MM.1S (cell line): Measurements from ENCODE around the gene TM4SF18.
"Not testable (repeated sequence)": the region's sequence is repeated elsewhere in the genome, so short reads cannot be mapped to it uniquely, and the experiment has no call there.

ENCODE experiments used
- DNase-seq: peaks from one replicate; pipeline ENCODE4 v3.0.0-alpha.2; 2015
- H2AFZ ChIP-seq: fragments of 300-600 bp; sonication (generic); 2 replicates; pipeline ENCODE4 v1.6.0; 2016; ENCODE audit warnings: antibody characterized with exemption, low read length
- H3F3A ChIP-seq: fragments of 300-600 bp; sonication (generic); 2 replicates; pipeline ENCODE4 v1.6.1; 2016; ENCODE audit warnings: mild to moderate bottlenecking, antibody characterized with exemption, low read length, moderate library complexity, mixed read lengths; ENCODE audit not compliant: insufficient read depth
- H3K27ac ChIP-seq: fragments of 300-600 bp; sonication (generic); 2 replicates; pipeline ENCODE4 v1.5.1; 2016; ENCODE audit warnings: mild to moderate bottlenecking, low read length
- H3K27me3 ChIP-seq: fragments of 300-600 bp; sonication (generic); replicated peaks from 2 replicates; pipeline ENCODE4 v1.6.0; 2016; ENCODE audit warnings: low read length; ENCODE audit not compliant: insufficient read depth
- H3K36me3 ChIP-seq: fragments of 300-600 bp; sonication (generic); replicated peaks from 2 replicates; pipeline ENCODE4 v1.6.1; 2016; ENCODE audit warnings: mild to moderate bottlenecking, low read length, mixed read lengths; ENCODE audit not compliant: insufficient read depth
- H3K4me1 ChIP-seq: fragments of 300-600 bp; sonication (generic); 2 replicates; pipeline ENCODE4 v1.6.1; 2016; ENCODE audit warnings: low read length, mixed read lengths
- H3K4me2 ChIP-seq: fragments of 300-600 bp; sonication (generic); 2 replicates; pipeline ENCODE4 v1.6.0; 2016; ENCODE audit warnings: low read depth, low read length
- H3K4me3 ChIP-seq: fragments of 300-600 bp; sonication (generic); 2 replicates; pipeline ENCODE4 v1.5.1; 2016; ENCODE audit warnings: low read length, mixed read lengths
- H3K79me2 ChIP-seq: fragments of 300-600 bp; sonication (generic); 2 replicates; pipeline ENCODE4 v1.6.1; 2016; ENCODE audit warnings: mixed run types, low read length, mixed read lengths
- H3K9ac ChIP-seq: fragments of 300-600 bp; sonication (generic); 2 replicates; pipeline ENCODE4 v1.6.1; 2016; ENCODE audit warnings: low read length, mixed read lengths
- H3K9me2 ChIP-seq: fragments of 300-600 bp; sonication (generic); replicated peaks from 2 replicates; pipeline ENCODE4 v1.6.1; 2016; ENCODE audit warnings: mild to moderate bottlenecking, low read length, mixed read lengths; ENCODE audit not compliant: insufficient read depth
- H3K9me3 ChIP-seq: fragments of 300-600 bp; sonication (generic); replicated peaks from 2 replicates; pipeline ENCODE4 v1.6.1; 2016; ENCODE audit warnings: mild to moderate bottlenecking, low read length, mixed read lengths; ENCODE audit not compliant: insufficient read depth
- H4K20me1 ChIP-seq: fragments of 300-600 bp; sonication (generic); 2 replicates; pipeline ENCODE4 v1.6.1; 2016; ENCODE audit warnings: mild to moderate bottlenecking, low read length, moderate library complexity, mixed read lengths; ENCODE audit not compliant: insufficient read depth
- EZH2 ChIP-seq: fragments of 300-600 bp; sonication (generic); optimal IDR thresholded peaks from 2 replicates; pipeline ENCODE3; 2017; ENCODE audit warnings: low read depth, mild to moderate bottlenecking, antibody characterized with exemption, low read length, mixed read lengths
- EZH2phosphoT487 ChIP-seq: fragments of 300-600 bp; sonication (generic); IDR thresholded peaks from 2 replicates; pipeline ENCODE4 v1.6.1; 2018; ENCODE audit warnings: antibody characterized with exemption, low read length
- TF ChIP-seq, protein P1 (sequence below): fragments of 300-600 bp; sonication (generic); IDR thresholded peaks from 2 replicates; pipeline ENCODE4 v1.5.1; 2016; ENCODE audit warnings: antibody characterized with exemption, low read length, mixed read lengths

The TM4SF18 gene

GRCh38 chr3:149381173-149382100 is 48.0 kb upstream of the TM4SF18 start:
- Histone ChIP-seq H3K27me3 (no peaks in the 10 kb centered on the region), H3F3A (no peaks in the 10 kb centered on the region), H3K79me2 (no peaks in the 10 kb centered on the region), H3K9me2 (no peaks in the 10 kb centered on the region), H3K9ac (no peak overlapping the region), H3K4me1 (no peaks in the 10 kb centered on the region), H3K4me2 (no peak overlapping the region), H3K4me3 (no peak overlapping the region), H3K36me3 (no peaks in the 10 kb centered on the region), H3K9me3 (no peaks in the 10 kb centered on the region), H4K20me1 (no peaks in the 10 kb centered on the region), H2AFZ (no peak overlapping the region), H3K27ac (no peak overlapping the region)
- DNase-seq: no peak
- TF ChIP-seq EZH2 (no peak), EZH2phosphoT487 (no peak)
- TF ChIP-seq, protein P1, sequence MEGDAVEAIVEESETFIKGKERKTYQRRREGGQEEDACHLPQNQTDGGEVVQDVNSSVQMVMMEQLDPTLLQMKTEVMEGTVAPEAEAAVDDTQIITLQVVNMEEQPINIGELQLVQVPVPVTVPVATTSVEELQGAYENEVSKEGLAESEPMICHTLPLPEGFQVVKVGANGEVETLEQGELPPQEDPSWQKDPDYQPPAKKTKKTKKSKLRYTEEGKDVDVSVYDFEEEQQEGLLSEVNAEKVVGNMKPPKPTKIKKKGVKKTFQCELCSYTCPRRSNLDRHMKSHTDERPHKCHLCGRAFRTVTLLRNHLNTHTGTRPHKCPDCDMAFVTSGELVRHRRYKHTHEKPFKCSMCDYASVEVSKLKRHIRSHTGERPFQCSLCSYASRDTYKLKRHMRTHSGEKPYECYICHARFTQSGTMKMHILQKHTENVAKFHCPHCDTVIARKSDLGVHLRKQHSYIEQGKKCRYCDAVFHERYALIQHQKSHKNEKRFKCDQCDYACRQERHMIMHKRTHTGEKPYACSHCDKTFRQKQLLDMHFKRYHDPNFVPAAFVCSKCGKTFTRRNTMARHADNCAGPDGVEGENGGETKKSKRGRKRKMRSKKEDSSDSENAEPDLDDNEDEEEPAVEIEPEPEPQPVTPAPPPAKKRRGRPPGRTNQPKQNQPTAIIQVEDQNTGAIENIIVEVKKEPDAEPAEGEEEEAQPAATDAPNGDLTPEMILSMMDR: no peak

GRCh38 chr3:149380220-149380619 is 46.8 kb upstream of the TM4SF18 start:
- H3K27ac ChIP-seq, H3K4me2 ChIP-seq, H3K79me2 ChIP-seq, H3K4me3 ChIP-seq, H3K27me3 ChIP-seq, H3F3A ChIP-seq, H3K9ac ChIP-seq, DNase-seq, H3K9me3 ChIP-seq, H3K4me1 ChIP-seq, H4K20me1 ChIP-seq, H2AFZ ChIP-seq, H3K36me3 ChIP-seq, H3K9me2 ChIP-seq: not testable (repeated sequence)

GRCh38 chr3:149378478-149379309 is 45.3 kb upstream of the TM4SF18 start:
- Histone ChIP-seq H3K27me3 (no peaks in the 10 kb centered on the region), H3K36me3 (no peaks in the 10 kb centered on the region), H4K20me1 (no peaks in the 10 kb centered on the region), H3K9me2 (no peaks in the 10 kb centered on the region), H3K27ac (no peak overlapping the region), H3F3A (no peaks in the 10 kb centered on the region), H3K4me1 (no peaks in the 10 kb centered on the region), H3K4me2 (no peak overlapping the region), H3K79me2 (no peaks in the 10 kb centered on the region), H3K9ac (no peak overlapping the region), H3K4me3 (no peak overlapping the region), H3K9me3 (no peaks in the 10 kb centered on the region), H2AFZ (no peak overlapping the region)
- no peak for TF ChIP-seq EZH2phosphoT487
- no peak for TF ChIP-seq EZH2
- TF ChIP-seq, protein P1: no peak
- no peak for DNase-seq
